Astrocyte of the cerebellum (primary cell): ENCODE measurements around the gene UBAC2.

Source experiments
- DNase-seq: peaks from one replicate; pipeline ENCODE4 v3.0.0-alpha.2; 2011; ENCODE audit warnings: low read depth
- H3K4me3 ChIP-seq: 2 replicates; pipeline ENCODE4 v1.5.1; 2011; ENCODE audit warnings: mild to moderate bottlenecking, low read depth, low read length, moderate library complexity
- in situ Hi-C: cut with HindIII; loops from 2 replicates; pipeline ENCODE4 v1.10.0; 2017; ENCODE audit warnings: low sequenced_read_pairs
- TF ChIP-seq, protein P1 (sequence below): IDR thresholded peaks from 2 replicates; pipeline ENCODE4 v1.5.1; 2012; ENCODE audit warnings: low read length, low read depth, moderate library complexity, mild to moderate bottlenecking; ENCODE audit errors: missing control alignments

UBAC2 gene

DNA sequence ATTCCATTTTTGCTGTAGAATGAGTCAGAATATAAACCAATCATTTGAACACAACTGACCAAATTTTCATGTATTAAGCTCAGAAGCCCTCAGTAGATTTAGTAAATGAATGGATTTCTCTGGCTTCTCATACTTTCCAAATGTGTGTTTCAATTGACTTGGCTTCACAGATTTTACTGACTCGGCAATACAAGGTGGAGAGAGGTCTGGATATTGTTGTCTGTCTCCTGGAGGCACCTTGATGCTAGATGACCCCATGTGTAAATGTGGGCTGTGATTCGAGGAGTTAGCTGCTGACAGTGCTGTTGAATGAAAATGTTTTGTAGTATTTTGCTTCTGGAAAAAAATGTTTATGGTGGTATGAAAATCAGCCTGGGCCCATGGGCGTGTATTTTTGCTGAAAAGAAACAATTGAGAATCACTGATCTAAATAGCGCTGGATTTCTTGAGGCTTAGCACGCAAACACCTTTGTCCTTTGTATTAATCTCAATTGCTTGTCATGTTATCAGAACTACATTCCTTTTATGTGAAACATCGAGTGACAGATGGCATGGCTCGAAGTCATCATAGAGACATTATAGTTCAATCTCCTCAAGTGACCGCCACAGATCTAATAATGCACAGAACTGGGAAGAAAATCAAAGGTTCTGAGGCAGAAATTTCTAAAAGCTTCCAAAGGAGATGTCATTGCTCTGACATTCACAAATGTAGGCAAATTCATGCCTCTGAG, 41.2 kb upstream of the UBAC2 start:
- no peak for DNase-seq
- TF ChIP-seq, protein P1, sequence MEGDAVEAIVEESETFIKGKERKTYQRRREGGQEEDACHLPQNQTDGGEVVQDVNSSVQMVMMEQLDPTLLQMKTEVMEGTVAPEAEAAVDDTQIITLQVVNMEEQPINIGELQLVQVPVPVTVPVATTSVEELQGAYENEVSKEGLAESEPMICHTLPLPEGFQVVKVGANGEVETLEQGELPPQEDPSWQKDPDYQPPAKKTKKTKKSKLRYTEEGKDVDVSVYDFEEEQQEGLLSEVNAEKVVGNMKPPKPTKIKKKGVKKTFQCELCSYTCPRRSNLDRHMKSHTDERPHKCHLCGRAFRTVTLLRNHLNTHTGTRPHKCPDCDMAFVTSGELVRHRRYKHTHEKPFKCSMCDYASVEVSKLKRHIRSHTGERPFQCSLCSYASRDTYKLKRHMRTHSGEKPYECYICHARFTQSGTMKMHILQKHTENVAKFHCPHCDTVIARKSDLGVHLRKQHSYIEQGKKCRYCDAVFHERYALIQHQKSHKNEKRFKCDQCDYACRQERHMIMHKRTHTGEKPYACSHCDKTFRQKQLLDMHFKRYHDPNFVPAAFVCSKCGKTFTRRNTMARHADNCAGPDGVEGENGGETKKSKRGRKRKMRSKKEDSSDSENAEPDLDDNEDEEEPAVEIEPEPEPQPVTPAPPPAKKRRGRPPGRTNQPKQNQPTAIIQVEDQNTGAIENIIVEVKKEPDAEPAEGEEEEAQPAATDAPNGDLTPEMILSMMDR = no peak
- in situ Hi-C loops = no loop called here
- H3K4me3 ChIP-seq = no peak overlapping the region

DNA sequence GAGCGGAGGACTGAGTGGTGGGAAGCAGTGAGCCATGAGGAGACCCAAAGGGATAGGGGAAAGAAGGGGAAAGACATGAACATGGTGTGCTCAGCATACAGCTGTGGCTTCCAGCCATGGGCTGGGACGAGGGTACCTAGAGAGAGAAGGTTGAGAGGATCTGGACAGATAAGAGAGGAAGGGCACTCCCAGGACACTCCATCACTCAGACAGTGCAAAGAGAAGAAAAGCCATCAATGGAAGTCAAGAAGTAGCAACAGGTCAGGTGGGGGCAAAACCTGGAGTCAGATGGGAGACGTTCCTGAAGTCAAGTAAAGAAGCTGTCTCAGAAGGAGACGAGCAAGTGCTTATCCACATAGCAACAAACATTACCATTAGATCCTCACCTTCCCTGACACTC, 40.2 kb upstream of the UBAC2 start:
- TF ChIP-seq, protein P1 = no peak
- no peak overlapping the region for H3K4me3 ChIP-seq
- in situ Hi-C loops = no loop called here
- DNase-seq = no peak

DNA sequence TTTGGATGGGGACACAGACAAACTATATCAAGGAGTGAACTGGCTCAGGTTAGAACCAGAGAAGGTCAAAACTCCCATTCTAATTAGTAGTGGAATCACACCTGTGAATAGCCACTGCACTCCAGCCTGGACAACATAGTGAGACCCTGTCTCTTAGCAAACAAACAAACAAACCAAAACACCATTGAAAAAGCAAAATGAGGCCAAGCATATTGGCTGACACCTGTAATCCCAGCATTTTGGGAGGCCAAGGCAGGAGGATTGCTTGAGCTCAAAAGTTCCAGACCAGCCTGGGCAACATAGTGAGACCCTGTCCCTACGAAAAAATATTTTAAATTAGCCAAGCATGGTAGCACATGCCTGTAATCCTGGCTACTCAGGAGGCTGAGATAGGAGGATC, 39.1 kb upstream of the UBAC2 start:
- in situ Hi-C loops = no loop called here
- no peak overlapping the region for H3K4me3 ChIP-seq
- TF ChIP-seq, protein P1 = no peak
- DNase-seq = no peak

DNA sequence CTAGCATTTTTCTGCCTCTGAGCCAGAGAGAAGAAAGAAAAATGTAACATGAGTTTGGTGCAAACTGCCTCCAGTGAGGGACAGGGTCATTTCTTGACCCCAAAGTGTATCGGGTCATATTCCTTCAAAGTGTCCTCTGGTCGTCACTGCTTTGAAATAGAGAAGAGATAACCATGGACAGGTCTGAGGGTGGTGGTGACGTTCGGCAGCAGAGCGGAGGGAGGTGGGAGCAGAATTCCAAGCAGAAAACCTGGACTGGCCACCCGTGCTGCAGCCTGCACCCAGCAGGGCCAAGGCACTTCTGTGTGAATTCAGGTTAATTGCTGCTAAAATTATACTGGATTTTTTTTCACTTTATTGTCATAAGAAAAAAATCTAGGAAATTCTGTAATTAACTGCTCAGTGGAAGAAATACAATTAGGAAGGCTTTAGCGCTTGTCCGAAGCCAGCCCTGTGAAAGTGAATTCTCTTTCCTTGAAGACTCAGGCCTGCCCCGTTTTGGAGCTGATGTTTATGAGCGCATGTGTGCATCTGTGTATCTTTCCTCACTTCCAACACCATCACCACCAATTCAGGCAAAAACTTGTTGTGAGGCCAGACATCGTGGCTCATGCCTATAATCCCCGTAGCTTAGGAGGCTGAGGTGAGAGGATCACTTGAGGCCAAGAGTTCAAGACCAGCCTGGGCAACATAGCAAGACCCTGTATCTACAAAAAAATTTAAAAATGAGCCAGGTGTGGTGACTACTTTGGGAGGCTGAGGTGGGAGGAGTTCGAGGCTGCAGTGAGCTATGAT, 37.9 kb upstream of the UBAC2 start:
- in situ Hi-C loops = no loop called here
- no peak for DNase-seq
- H3K4me3 ChIP-seq = no peak overlapping the region
- TF ChIP-seq, protein P1 = no peak

DNA sequence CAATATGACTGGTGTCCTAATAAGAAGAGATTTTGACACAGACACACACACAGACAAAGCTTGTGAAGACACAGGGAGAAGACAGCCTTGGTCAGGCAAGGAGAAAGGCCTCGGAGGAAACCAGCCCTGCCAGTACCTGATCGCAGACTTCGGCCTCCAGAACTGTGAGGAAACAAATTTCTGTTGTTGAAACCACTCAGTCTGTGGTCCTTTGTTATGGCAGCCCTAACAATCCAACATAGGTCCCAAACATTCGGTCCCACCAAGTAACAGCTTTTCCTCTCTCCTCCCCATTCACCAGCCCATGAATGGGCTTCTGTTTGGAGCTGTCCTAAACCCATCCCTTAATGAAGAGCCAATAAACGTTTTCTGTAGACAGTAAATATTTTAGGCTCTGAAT, 36.4 kb upstream of the UBAC2 start:
- TF ChIP-seq, protein P1 = no peak
- in situ Hi-C loops = no loop called here
- DNase-seq = no peak
- H3K4me3 ChIP-seq = no peak overlapping the region

DNA sequence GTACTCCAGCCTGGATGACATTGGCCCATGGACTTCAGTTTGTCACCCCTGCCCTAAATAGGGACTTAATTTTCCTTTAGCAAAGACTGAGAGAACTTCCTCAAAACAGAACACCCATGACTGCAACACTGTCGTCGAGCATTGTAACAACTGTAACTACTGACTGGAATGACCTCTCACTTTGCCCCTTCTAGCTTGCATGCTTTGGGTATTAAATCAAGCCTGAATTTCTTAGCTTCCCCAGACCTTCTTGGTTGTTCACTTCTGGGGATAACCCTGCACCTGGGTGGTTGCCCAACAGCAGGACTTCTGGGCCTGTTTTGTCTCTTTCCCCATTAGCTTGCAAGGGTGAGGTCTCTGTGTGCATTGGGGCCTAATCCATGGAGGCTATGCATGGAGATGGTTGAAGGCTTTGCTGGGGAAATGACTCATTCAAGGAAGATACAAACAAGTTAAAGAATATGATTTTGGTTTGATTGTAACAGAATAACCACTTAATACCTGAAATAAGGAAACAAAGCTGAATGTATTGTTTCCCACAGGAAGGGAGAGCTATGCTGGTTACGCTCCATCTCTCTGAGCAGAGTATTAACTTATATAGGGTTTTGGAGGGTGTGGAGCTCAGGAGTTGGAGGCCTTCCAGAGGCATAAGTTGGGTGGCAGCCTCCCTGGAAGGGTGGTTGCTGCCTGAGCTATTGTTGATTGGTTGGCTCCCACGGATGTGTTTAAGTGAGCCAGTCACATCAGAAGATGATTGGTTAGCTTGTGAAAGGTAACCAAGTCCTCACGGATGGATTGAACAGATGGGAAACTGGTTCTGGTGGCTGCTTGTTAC, 34.7 kb upstream of the UBAC2 start:
- TF ChIP-seq, protein P1 = no peak
- no peak overlapping the region for H3K4me3 ChIP-seq
- DNase-seq = no peak
- in situ Hi-C loops = no loop called here
